ENCODE data around the gene THSD7B. TPM values are rescaled to one million over a fixed set of nuclear protein-coding genes. Genes with fewer than 3 reads are reported as not detected.
"Not testable (repeated sequence)": the region's sequence is repeated elsewhere in the genome, so short reads cannot be mapped to it uniquely, and the experiment has no call there.

The THSD7B gene
- total RNA-seq, 1 experiment from 2014 or later, result not detected

GRCh38 chr2:136935119-136935518 is 169.8 kb downstream of the THSD7B start:
- no peak for DNase-seq (ENCODE audit: low read depth)

- no peak for DNase-seq (ENCODE audit: low read depth)
Observed at GRCh38 chr2:136956050-136956449, 190.7 kb downstream of the THSD7B start.

GRCh38 chr2:136957044-136957443 is 191.7 kb downstream of the THSD7B start:
- no peak for DNase-seq (ENCODE audit: low read depth)

GRCh38 chr2:136962105-136962725 is 196.9 kb downstream of the THSD7B start:
- no peak for DNase-seq (ENCODE audit: low read depth)

- no peak for DNase-seq (ENCODE audit: low read depth)
Observed at GRCh38 chr2:136966485-136966884, 201.1 kb downstream of the THSD7B start.

GRCh38 chr2:136980303-136980702 is 215.0 kb downstream of the THSD7B start:
- no peak for DNase-seq (ENCODE audit: low read depth)

- DNase-seq (ENCODE audit: low read depth), result not testable (repeated sequence)
Observed at GRCh38 chr2:136981689-136982088, 216.3 kb downstream of the THSD7B start.

- DNase-seq (ENCODE audit: low read depth), result no peak
Observed at GRCh38 chr2:136985044-136985443, 219.7 kb downstream of the THSD7B start.

- no peak for DNase-seq (ENCODE audit: low read depth)
Observed at GRCh38 chr2:136986605-136987221, 221.4 kb downstream of the THSD7B start.

- no peak for DNase-seq (ENCODE audit: low read depth)
Observed at GRCh38 chr2:136990316-136990715, 225.0 kb downstream of the THSD7B start.

GRCh38 chr2:136994793-136995192 is 229.4 kb downstream of the THSD7B start:
- no peak for DNase-seq (ENCODE audit: low read depth)

- no peak for DNase-seq (ENCODE audit: low read depth)
Observed at GRCh38 chr2:136997557-136997956, 232.2 kb downstream of the THSD7B start.

- DNase-seq (ENCODE audit: low read depth), result no peak
Observed at GRCh38 chr2:137000811-137001210, 235.5 kb downstream of the THSD7B start.

- no peak for DNase-seq (ENCODE audit: low read depth)
Observed at GRCh38 chr2:137002896-137003295, 237.6 kb downstream of the THSD7B start.

- DNase-seq (ENCODE audit: low read depth), result no peak
Observed at GRCh38 chr2:137005210-137005609, 239.9 kb downstream of the THSD7B start.

GRCh38 chr2:137007938-137008337 is 242.6 kb downstream of the THSD7B start:
- DNase-seq (ENCODE audit: low read depth), result no peak

GRCh38 chr2:137009953-137010352 is 244.6 kb downstream of the THSD7B start:
- DNase-seq (ENCODE audit: low read depth), result no peak

- DNase-seq (ENCODE audit: low read depth), result no peak
Observed at GRCh38 chr2:137020452-137021196, 255.3 kb downstream of the THSD7B start.

- DNase-seq (ENCODE audit: low read depth), result no peak
Observed at GRCh38 chr2:137021763-137022162, 256.4 kb downstream of the THSD7B start.

GRCh38 chr2:137023205-137023604 is 257.9 kb downstream of the THSD7B start:
- DNase-seq (ENCODE audit: low read depth), result no peak

- no peak for DNase-seq (ENCODE audit: low read depth)
Observed at GRCh38 chr2:137031731-137032130, 266.4 kb downstream of the THSD7B start.

GRCh38 chr2:137036619-137037018 is 271.3 kb downstream of the THSD7B start:
- no peak for DNase-seq (ENCODE audit: low read depth)
